HepG2 (cell line): ENCODE data around the gene DHRS9. TPM values are rescaled to one million over a fixed set of nuclear protein-coding genes. Genes with fewer than 3 reads are reported as not detected.

Experiments used
- ATAC-seq: fragments of 200-7000 bp; cut with Tn5 transposase; 3 replicates; pipeline ENCODE4 v1.9.1; 2020; ENCODE audit warnings: mild to moderate bottlenecking, moderate library complexity
- BruUV-seq: library from RNA; stranded (reverse); fragments of 400-500 nt; replicated peaks from 2 replicates; lab custom pipeline; 2021; lab: Mats Ljungman, UMichigan
- CTCF ChIA-PET: fragments of 300-600 bp; formaldehyde crosslinking; extraction: SDS; loops from one replicate; lab custom pipeline; 2021; ENCODE audit warnings: low total read pairs, inconsistent platforms, low intra/inter-chr PET ratio; lab: Yijun Ruan, JAX
- POLR2A ChIA-PET: fragments of 350-600 bp; sonication (Branson Sonifier 250); formaldehyde crosslinking; loops from one replicate; lab custom pipeline; 2020; ENCODE audit warnings: antibody characterized with exemption, inconsistent platforms; lab: Yijun Ruan, JAX
- DNase-seq: peaks from one replicate; pipeline ENCODE4 v3.0.0-alpha.2; 2015; ENCODE audit warnings: low spot score
- FAIRE-seq: peaks from 3 replicates; lab custom pipeline; 2011; peaks lifted over from hg19 to GRCh38; lab: Jason Lieb, UNC
- H2AFZ ChIP-seq: one replicate; pipeline ENCODE4 v1.6.1; 2011; ENCODE audit warnings: low read length, inconsistent platforms
- H3K27ac ChIP-seq: fragments of 300-600 bp; 3 replicates; pipeline ENCODE4 v1.8.0; 2011; ENCODE audit warnings: mixed run types, mild to moderate bottlenecking, mixed read lengths, low read length, inconsistent platforms; ENCODE audit not compliant: insufficient read depth; ENCODE audit errors: extremely low read length
- H3K27me3 ChIP-seq, 2 experiments: fragments of 200-600 bp in 1 of 2; 2 replicates in 1 of 2; 3 replicates in 1 of 2; pipeline versions ENCODE4 v1.6.0 to v1.8.0; 2011; ENCODE audit warnings: low read length in 2 of 2, mild to moderate bottlenecking in 2 of 2, moderate library complexity in 2 of 2, inconsistent platforms in 1 of 2; ENCODE audit not compliant: insufficient read depth in 2 of 2, control insufficient read depth in 1 of 2
- H3K36me3 ChIP-seq, 2 experiments: fragments of 200-600 bp in 1 of 2; replicated peaks in 1 of 2; 2 replicates in 1 of 2; 3 replicates in 1 of 2; pipeline versions ENCODE4 v1.5.1 to v1.8.0; 2011; ENCODE audit warnings: low read length in 2 of 2, inconsistent platforms in 1 of 2; ENCODE audit not compliant: insufficient read depth in 2 of 2, control insufficient read depth in 1 of 2
- H3K4me1 ChIP-seq: 2 replicates; pipeline ENCODE4 v1.5.1; 2012; ENCODE audit warnings: low read length, inconsistent platforms; ENCODE audit not compliant: insufficient read depth
- H3K4me2 ChIP-seq: 2 replicates; pipeline ENCODE4 v1.6.0; 2011; ENCODE audit warnings: low read depth, low read length, inconsistent platforms
- H3K4me3 ChIP-seq, 3 experiments: fragments of 200-600 bp in 1 of 3; sonication (generic), shearing (Covaris generic) in 1 of 3; replicated peaks in 1 of 3; 2 replicates each; pipeline ENCODE4 v1.5.1; 2011 to 2016; ENCODE audit warnings: low read length in 3 of 3, inconsistent platforms in 2 of 3, low read depth in 2 of 3, mild to moderate bottlenecking in 2 of 3, control low read depth in 1 of 3, mixed read lengths in 1 of 3; ENCODE audit not compliant: insufficient read depth in 1 of 3
- H3K79me2 ChIP-seq: one replicate; pipeline ENCODE4 v1.6.1; 2011; ENCODE audit warnings: low read length, inconsistent platforms; ENCODE audit not compliant: insufficient read depth
- H3K9ac ChIP-seq: 2 replicates; pipeline ENCODE4 v1.6.0; 2011; ENCODE audit warnings: mild to moderate bottlenecking, low read depth, low read length, inconsistent platforms; ENCODE audit not compliant: insufficient read depth
- H3K9me3 ChIP-seq: 2 replicates; pipeline ENCODE4 v1.5.1; 2012; ENCODE audit warnings: mild to moderate bottlenecking, low read length
- H4K20me1 ChIP-seq: 2 replicates; pipeline ENCODE4 v1.6.0; 2011; ENCODE audit warnings: inconsistent platforms, mild to moderate bottlenecking, low read length, moderate library complexity; ENCODE audit not compliant: insufficient read depth
- ATF1 ChIP-seq: IDR thresholded peaks from 2 replicates; pipeline ENCODE4 v1.6.1; 2016; ENCODE audit warnings: mild to moderate bottlenecking, control low read depth
- ATRX ChIP-seq: sonication (generic); formaldehyde crosslinking; IDR thresholded peaks from 2 replicates; pipeline ENCODE4 v1.4.0; 2020; ENCODE audit warnings: missing genetic modification reagents, borderline replicate concordance
- GATA4 ChIP-seq: sonication (generic); IDR thresholded peaks from 2 replicates; pipeline ENCODE4 v1.6.1; 2016; ENCODE audit warnings: antibody characterized with exemption, low read depth, borderline replicate concordance
- NAIF1 ChIP-seq: sonication (generic); formaldehyde crosslinking; IDR thresholded peaks from 2 replicates; pipeline ENCODE4 v1.5.0; 2020; ENCODE audit warnings: mild to moderate bottlenecking, missing genetic modification reagents, borderline replicate concordance
- NFRKB ChIP-seq: fragments of 450-650 bp; IDR thresholded peaks from 2 replicates; pipeline ENCODE4 v1.6.1; 2017
- PAWR ChIP-seq: sonication (generic); formaldehyde crosslinking; IDR thresholded peaks from 2 replicates; pipeline ENCODE4 v1.4.0; 2020; ENCODE audit warnings: missing genetic modification reagents, mild to moderate bottlenecking, borderline replicate concordance
- RFXAP ChIP-seq: sonication (generic); formaldehyde crosslinking; IDR thresholded peaks from 2 replicates; pipeline ENCODE4 v1.4.0; 2020; ENCODE audit warnings: missing genetic modification reagents, borderline replicate concordance
- TRIM24 ChIP-seq: sonication (generic); formaldehyde crosslinking; IDR thresholded peaks from 2 replicates; pipeline ENCODE4 v1.8.0; 2022; ENCODE audit warnings: mild to moderate bottlenecking, missing genetic modification reagents
- WIZ ChIP-seq: sonication (generic); formaldehyde crosslinking; IDR thresholded peaks from 2 replicates; pipeline ENCODE4 v1.5.1; 2020; ENCODE audit warnings: mild to moderate bottlenecking, missing genetic modification reagents
- WGBS: methylation state at CpG from one replicate; pipeline ENCODE4 v1.1.6; 2017; ENCODE audit warnings: low lambda C conversion rate; 5-methylcytosine and 5-hydroxymethylcytosine counted together
- in situ Hi-C: cut with HindIII; loops from 2 replicates; pipeline ENCODE4 v1.10.0; 2017; ENCODE audit warnings: low pct_unique_long_range_greater_than_20kb; ENCODE audit not compliant: extremely low pct_ligation_motif_present
- intact Hi-C: fragments of 100-400 bp; cut with micrococcal nuclease; formaldehyde crosslinking; loops from one replicate; pipeline ENCODE4 v1.10.0; 2022; ENCODE audit not compliant: unreplicated experiment
- polyA plus RNA-seq, 8 experiments: library from polyadenylated mRNA; depleted of rRNA in 3 of 8; stranded (reverse) in 7 of 8; unstranded in 1 of 8; fragments of >200 nt; fragmentation: Illumina TruSeq in 4 of 8; extraction: Trizol in 4 of 8; gene quantifications; 2 replicates each; pipeline versions ENCODE4 v1.2.1 to v1.2.3, GENCODE V29; 2011 to 2016; ENCODE audit warnings: low read depth in 4 of 8, missing spikeins in 1 of 8, mixed read lengths in 1 of 8; ENCODE audit not compliant: insufficient read depth in 1 of 8
- total RNA-seq, 5 experiments: library from RNA; depleted of rRNA; stranded (reverse); fragments of >200 nt; fragmentation: Illumina TruSeq; extraction: Trizol; gene quantifications; 2 replicates each; pipeline ENCODE4 v1.2.3, GENCODE V29; 2016; ENCODE audit warnings: low read depth in 1 of 5
- TF ChIP-seq, protein P1 (sequence below): IDR thresholded peaks from 2 replicates; pipeline ENCODE4 v1.4.0; 2020; ENCODE audit warnings: mild to moderate bottlenecking, missing genetic modification reagents
- TF ChIP-seq, protein P2 (sequence below): sonication (generic); formaldehyde crosslinking; IDR thresholded peaks from 2 replicates; pipeline ENCODE4 v1.5.0; 2020; ENCODE audit warnings: missing genetic modification reagents
- TF ChIP-seq, protein P3 (sequence below), 2 experiments: sonication (generic) in 1 of 2; formaldehyde crosslinking in 1 of 2; IDR thresholded peaks; 2 replicates each; pipeline versions ENCODE4 v1.4.0 to v1.6.1; 2016 to 2020; ENCODE audit warnings: borderline replicate concordance in 1 of 2, low read depth in 1 of 2, mild to moderate bottlenecking in 1 of 2, missing genetic modification reagents in 1 of 2

Gene DHRS9
- total and polyA plus RNA-seq, 2 of the 13 experiments (the other 11 are each of a cell fraction or from before 2014, with no cell fraction given), result not detected

DNA sequence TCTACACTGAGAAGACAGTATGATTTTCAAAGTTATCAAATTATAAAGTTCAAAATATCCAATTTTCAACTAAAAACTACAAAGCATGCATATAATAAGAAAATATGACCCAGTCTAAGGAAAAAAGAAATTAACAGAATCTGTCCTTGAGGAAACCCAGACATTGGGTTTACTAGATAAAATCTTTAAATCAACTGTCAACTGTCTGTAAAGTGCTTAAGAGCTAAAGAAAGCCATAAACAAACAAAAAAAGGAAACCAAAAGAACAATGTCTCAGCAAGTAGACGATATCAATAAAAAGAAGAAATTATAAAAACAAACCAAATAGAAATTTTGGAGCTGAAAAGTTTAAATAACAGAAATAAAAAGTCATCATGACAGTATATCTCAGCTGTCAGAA is 27.8 kb upstream of the DHRS9 start (continued):
- TF ChIP-seq, protein P1, sequence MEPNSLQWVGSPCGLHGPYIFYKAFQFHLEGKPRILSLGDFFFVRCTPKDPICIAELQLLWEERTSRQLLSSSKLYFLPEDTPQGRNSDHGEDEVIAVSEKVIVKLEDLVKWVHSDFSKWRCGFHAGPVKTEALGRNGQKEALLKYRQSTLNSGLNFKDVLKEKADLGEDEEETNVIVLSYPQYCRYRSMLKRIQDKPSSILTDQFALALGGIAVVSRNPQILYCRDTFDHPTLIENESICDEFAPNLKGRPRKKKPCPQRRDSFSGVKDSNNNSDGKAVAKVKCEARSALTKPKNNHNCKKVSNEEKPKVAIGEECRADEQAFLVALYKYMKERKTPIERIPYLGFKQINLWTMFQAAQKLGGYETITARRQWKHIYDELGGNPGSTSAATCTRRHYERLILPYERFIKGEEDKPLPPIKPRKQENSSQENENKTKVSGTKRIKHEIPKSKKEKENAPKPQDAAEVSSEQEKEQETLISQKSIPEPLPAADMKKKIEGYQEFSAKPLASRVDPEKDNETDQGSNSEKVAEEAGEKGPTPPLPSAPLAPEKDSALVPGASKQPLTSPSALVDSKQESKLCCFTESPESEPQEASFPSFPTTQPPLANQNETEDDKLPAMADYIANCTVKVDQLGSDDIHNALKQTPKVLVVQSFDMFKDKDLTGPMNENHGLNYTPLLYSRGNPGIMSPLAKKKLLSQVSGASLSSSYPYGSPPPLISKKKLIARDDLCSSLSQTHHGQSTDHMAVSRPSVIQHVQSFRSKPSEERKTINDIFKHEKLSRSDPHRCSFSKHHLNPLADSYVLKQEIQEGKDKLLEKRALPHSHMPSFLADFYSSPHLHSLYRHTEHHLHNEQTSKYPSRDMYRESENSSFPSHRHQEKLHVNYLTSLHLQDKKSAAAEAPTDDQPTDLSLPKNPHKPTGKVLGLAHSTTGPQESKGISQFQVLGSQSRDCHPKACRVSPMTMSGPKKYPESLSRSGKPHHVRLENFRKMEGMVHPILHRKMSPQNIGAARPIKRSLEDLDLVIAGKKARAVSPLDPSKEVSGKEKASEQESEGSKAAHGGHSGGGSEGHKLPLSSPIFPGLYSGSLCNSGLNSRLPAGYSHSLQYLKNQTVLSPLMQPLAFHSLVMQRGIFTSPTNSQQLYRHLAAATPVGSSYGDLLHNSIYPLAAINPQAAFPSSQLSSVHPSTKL (CRISPR knock-in tag), result no peak

DNA sequence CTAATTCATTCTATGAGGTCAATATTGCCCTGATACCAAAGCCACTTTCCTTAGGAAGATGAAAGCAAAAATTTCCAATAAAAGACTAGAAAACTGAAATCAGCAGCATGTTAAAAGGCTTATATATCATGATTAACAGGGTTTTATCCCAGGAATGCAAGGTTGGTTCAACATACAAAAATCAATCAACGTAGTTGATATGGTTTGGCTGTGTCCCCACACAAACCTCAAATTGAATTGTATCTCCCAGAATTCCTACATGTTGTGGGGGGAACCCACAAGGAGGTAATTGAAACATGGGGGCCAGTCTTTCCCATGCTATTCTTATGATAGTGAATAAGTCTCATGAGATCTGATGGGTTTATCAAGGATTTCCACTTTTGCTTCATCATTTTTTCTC is 26.5 kb upstream of the DHRS9 start:
- Histone ChIP-seq H3K9ac (no peak overlapping the region), H3K36me3 (no peaks in the 10 kb centered on the region), H4K20me1 (no peaks in the 10 kb centered on the region), H2AFZ (no peak overlapping the region), H3K27ac (no peak overlapping the region), H3K9me3 (peaks cover 9% of the 10 kb centered on the region; the same call in 1 of the 2 replicates), H3K4me1 (no peaks in the 10 kb centered on the region), H3K4me3 (no peak overlapping the region), H3K27me3 (no peaks in the 10 kb centered on the region), H3K79me2 (no peaks in the 10 kb centered on the region), H3K4me2 (no peak overlapping the region)
- DNase-seq, result no peak
- no peak for FAIRE-seq
- 6% methylated on average over 1 of the region's 1 CpG for WGBS
- intact Hi-C loops, result no loop called here
- BruUV-seq, result no TSS peak
- POLR2A ChIA-PET, result no interaction called here
- CTCF ChIA-PET, result no interaction called here
- in situ Hi-C loops, result no loop called here
- ATAC-seq, result no peak
- TF ChIP-seq, protein P2, sequence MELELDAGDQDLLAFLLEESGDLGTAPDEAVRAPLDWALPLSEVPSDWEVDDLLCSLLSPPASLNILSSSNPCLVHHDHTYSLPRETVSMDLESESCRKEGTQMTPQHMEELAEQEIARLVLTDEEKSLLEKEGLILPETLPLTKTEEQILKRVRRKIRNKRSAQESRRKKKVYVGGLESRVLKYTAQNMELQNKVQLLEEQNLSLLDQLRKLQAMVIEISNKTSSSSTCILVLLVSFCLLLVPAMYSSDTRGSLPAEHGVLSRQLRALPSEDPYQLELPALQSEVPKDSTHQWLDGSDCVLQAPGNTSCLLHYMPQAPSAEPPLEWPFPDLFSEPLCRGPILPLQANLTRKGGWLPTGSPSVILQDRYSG, result no peak
- TF ChIP-seq GATA4 (no peak), PAWR (CRISPR knock-in tag) (no peak), ATF1 (CRISPR knock-in tag) (no peak), ATRX (CRISPR knock-in tag) (no peak), TRIM24 (CRISPR knock-in tag) (no peak), WIZ (CRISPR knock-in tag) (no peak), NAIF1 (no peak), NFRKB (no peak), RFXAP (no peak)
- TF ChIP-seq, protein P3, sequence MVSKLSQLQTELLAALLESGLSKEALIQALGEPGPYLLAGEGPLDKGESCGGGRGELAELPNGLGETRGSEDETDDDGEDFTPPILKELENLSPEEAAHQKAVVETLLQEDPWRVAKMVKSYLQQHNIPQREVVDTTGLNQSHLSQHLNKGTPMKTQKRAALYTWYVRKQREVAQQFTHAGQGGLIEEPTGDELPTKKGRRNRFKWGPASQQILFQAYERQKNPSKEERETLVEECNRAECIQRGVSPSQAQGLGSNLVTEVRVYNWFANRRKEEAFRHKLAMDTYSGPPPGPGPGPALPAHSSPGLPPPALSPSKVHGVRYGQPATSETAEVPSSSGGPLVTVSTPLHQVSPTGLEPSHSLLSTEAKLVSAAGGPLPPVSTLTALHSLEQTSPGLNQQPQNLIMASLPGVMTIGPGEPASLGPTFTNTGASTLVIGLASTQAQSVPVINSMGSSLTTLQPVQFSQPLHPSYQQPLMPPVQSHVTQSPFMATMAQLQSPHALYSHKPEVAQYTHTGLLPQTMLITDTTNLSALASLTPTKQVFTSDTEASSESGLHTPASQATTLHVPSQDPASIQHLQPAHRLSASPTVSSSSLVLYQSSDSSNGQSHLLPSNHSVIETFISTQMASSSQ (IDR thresholded peaks at IDR 0.05; ENCODE audit: low read depth), result no peak
- TF ChIP-seq, protein P3 (CRISPR knock-in tag; IDR thresholded peaks at IDR 0.05; ENCODE audit: borderline replicate concordance), result no peak
